HepG2 (cell line): Measurements from ENCODE around the gene NCAPD2. TPM values are rescaled to one million over a fixed set of nuclear protein-coding genes. Genes with fewer than 3 reads are reported as not detected.

Source experiments
- ATAC-seq: fragments of 200-7000 bp; cut with Tn5 transposase; 3 replicates; pipeline ENCODE4 v1.9.1; 2020; ENCODE audit warnings: mild to moderate bottlenecking, moderate library complexity
- BruUV-seq: library from RNA; stranded (reverse); fragments of 400-500 nt; replicated peaks from 2 replicates; lab custom pipeline; 2021; lab: Mats Ljungman, UMichigan
- CTCF ChIA-PET: fragments of 300-600 bp; formaldehyde crosslinking; extraction: SDS; loops from one replicate; lab custom pipeline; 2021; ENCODE audit warnings: low total read pairs, inconsistent platforms, low intra/inter-chr PET ratio; lab: Yijun Ruan, JAX
- POLR2A ChIA-PET: fragments of 350-600 bp; sonication (Branson Sonifier 250); formaldehyde crosslinking; loops from one replicate; lab custom pipeline; 2020; ENCODE audit warnings: antibody characterized with exemption, inconsistent platforms; lab: Yijun Ruan, JAX
- DNase-seq: peaks from one replicate; pipeline ENCODE4 v3.0.0-alpha.2; 2015; ENCODE audit warnings: low spot score
- FAIRE-seq: peaks from 3 replicates; lab custom pipeline; 2011; peaks lifted over from hg19 to GRCh38; lab: Jason Lieb, UNC
- H2AFZ ChIP-seq: one replicate; pipeline ENCODE4 v1.6.1; 2011; ENCODE audit warnings: low read length, inconsistent platforms
- H3K27ac ChIP-seq: fragments of 300-600 bp; 3 replicates; pipeline ENCODE4 v1.8.0; 2011; ENCODE audit warnings: mixed run types, mild to moderate bottlenecking, mixed read lengths, low read length, inconsistent platforms; ENCODE audit not compliant: insufficient read depth; ENCODE audit errors: extremely low read length
- H3K27me3 ChIP-seq, 2 experiments: fragments of 200-600 bp in 1 of 2; 2 replicates in 1 of 2; 3 replicates in 1 of 2; pipeline versions ENCODE4 v1.6.0 to v1.8.0; 2011; ENCODE audit warnings: low read length in 2 of 2, mild to moderate bottlenecking in 2 of 2, moderate library complexity in 2 of 2, inconsistent platforms in 1 of 2; ENCODE audit not compliant: insufficient read depth in 2 of 2, control insufficient read depth in 1 of 2
- H3K36me3 ChIP-seq, 2 experiments: fragments of 200-600 bp in 1 of 2; replicated peaks in 1 of 2; 2 replicates in 1 of 2; 3 replicates in 1 of 2; pipeline versions ENCODE4 v1.5.1 to v1.8.0; 2011; ENCODE audit warnings: low read length in 2 of 2, inconsistent platforms in 1 of 2; ENCODE audit not compliant: insufficient read depth in 2 of 2, control insufficient read depth in 1 of 2
- H3K4me1 ChIP-seq: 2 replicates; pipeline ENCODE4 v1.5.1; 2012; ENCODE audit warnings: low read length, inconsistent platforms; ENCODE audit not compliant: insufficient read depth
- H3K4me2 ChIP-seq: 2 replicates; pipeline ENCODE4 v1.6.0; 2011; ENCODE audit warnings: low read depth, low read length, inconsistent platforms
- H3K4me3 ChIP-seq, 3 experiments: fragments of 200-600 bp in 1 of 3; sonication (generic), shearing (Covaris generic) in 1 of 3; replicated peaks in 1 of 3; 2 replicates each; pipeline ENCODE4 v1.5.1; 2011 to 2016; ENCODE audit warnings: low read length in 3 of 3, inconsistent platforms in 2 of 3, low read depth in 2 of 3, mild to moderate bottlenecking in 2 of 3, control low read depth in 1 of 3, mixed read lengths in 1 of 3; ENCODE audit not compliant: insufficient read depth in 1 of 3
- H3K79me2 ChIP-seq: one replicate; pipeline ENCODE4 v1.6.1; 2011; ENCODE audit warnings: low read length, inconsistent platforms; ENCODE audit not compliant: insufficient read depth
- H3K9ac ChIP-seq: 2 replicates; pipeline ENCODE4 v1.6.0; 2011; ENCODE audit warnings: mild to moderate bottlenecking, low read depth, low read length, inconsistent platforms; ENCODE audit not compliant: insufficient read depth
- H3K9me3 ChIP-seq: 2 replicates; pipeline ENCODE4 v1.5.1; 2012; ENCODE audit warnings: mild to moderate bottlenecking, low read length
- H4K20me1 ChIP-seq: 2 replicates; pipeline ENCODE4 v1.6.0; 2011; ENCODE audit warnings: inconsistent platforms, mild to moderate bottlenecking, low read length, moderate library complexity; ENCODE audit not compliant: insufficient read depth
- ASH2L ChIP-seq: fragments of 300-600, 200-600 bp; sonication (generic); IDR thresholded peaks from 2 replicates; pipeline ENCODE4 v1.7.0; 2017; ENCODE audit warnings: low read depth, mild to moderate bottlenecking, moderate library complexity, mixed read lengths, low read length; ENCODE audit not compliant: insufficient read length
- CBX2 ChIP-seq, 2 experiments: fragments of 200-600 bp in 1 of 2; sonication (generic); formaldehyde crosslinking in 1 of 2; IDR thresholded peaks; 2 replicates each; pipeline versions ENCODE4 v1.7.0 to v1.8.1; 2018 to 2022; ENCODE audit warnings: low read depth in 2 of 2, low read length in 1 of 2, mild to moderate bottlenecking in 1 of 2, missing genetic modification reagents in 1 of 2
- EZH2 ChIP-seq: conservative IDR thresholded peaks from 2 replicates; pipeline ENCODE4 v1.6.1; 2012; ENCODE audit warnings: mild to moderate bottlenecking, low read depth, low read length, moderate library complexity
- FOXO1 ChIP-seq: sonication (generic); formaldehyde crosslinking; IDR thresholded peaks from 2 replicates; pipeline ENCODE4 v1.4.0; 2020; ENCODE audit warnings: missing genetic modification reagents
- FOXP1 ChIP-seq, 2 experiments: fragments of 450-650 bp in 1 of 2; IDR thresholded peaks; 2 replicates each; pipeline ENCODE4 v1.6.1; 2017 to 2018; ENCODE audit warnings: antibody characterized with exemption in 1 of 2
- GRHL1 ChIP-seq: sonication (generic); formaldehyde crosslinking; conservative IDR thresholded peaks from 2 replicates; pipeline ENCODE4 v1.8.0; 2022; ENCODE audit warnings: missing genetic modification reagents
- HNRNPH1 ChIP-seq: fragments of 200-400 bp; formaldehyde crosslinking; optimal IDR thresholded peaks from 2 replicates; pipeline ENCODE3; 2017; ENCODE audit warnings: mild to moderate bottlenecking, low read depth, low read length
- HOXA3 ChIP-seq: sonication (generic); formaldehyde crosslinking; IDR thresholded peaks from 2 replicates; pipeline ENCODE4 v1.5.0; 2020; ENCODE audit warnings: missing genetic modification reagents
- IKZF4 ChIP-seq: sonication (generic); formaldehyde crosslinking; IDR thresholded peaks from 2 replicates; pipeline ENCODE4 v1.5.1; 2020; ENCODE audit warnings: borderline replicate concordance, mild to moderate bottlenecking, low read depth, missing genetic modification reagents; ENCODE audit errors: not compliant biosample characterization
- PBX2 ChIP-seq: IDR thresholded peaks from 2 replicates; pipeline ENCODE4 v1.6.1; 2016; ENCODE audit warnings: control low read depth
- RBFOX2 ChIP-seq: fragments of 200-400 bp; formaldehyde crosslinking; IDR thresholded peaks from 2 replicates; pipeline ENCODE4 v1.6.1; 2017; ENCODE audit warnings: low read depth, mild to moderate bottlenecking, low read length
- SMARCC2 ChIP-seq: fragments of 450-650 bp; IDR thresholded peaks from 2 replicates; pipeline ENCODE4 v1.6.1; 2017; ENCODE audit warnings: antibody characterized with exemption, mild to moderate bottlenecking
- SP4 ChIP-seq: sonication (generic); formaldehyde crosslinking; IDR thresholded peaks from 2 replicates; pipeline ENCODE4 v1.8.1; 2023; ENCODE audit warnings: mild to moderate bottlenecking, missing genetic modification reagents
- ZNF253 ChIP-seq: sonication (generic); formaldehyde crosslinking; IDR thresholded peaks from 2 replicates; pipeline ENCODE4 v1.8.0; 2022; ENCODE audit warnings: mild to moderate bottlenecking, missing genetic modification reagents, borderline replicate concordance
- ZNF34 ChIP-seq: sonication (generic); formaldehyde crosslinking; IDR thresholded peaks from 2 replicates; pipeline ENCODE4 v1.4.0; 2020; ENCODE audit warnings: mild to moderate bottlenecking, missing genetic modification reagents, borderline replicate concordance
- ZNF354B ChIP-seq: sonication (generic); formaldehyde crosslinking; IDR thresholded peaks from 2 replicates; pipeline ENCODE4 v1.8.0; 2022; ENCODE audit warnings: mild to moderate bottlenecking, missing genetic modification reagents
- ZNF547 ChIP-seq: sonication (generic); formaldehyde crosslinking; IDR thresholded peaks from 2 replicates; pipeline ENCODE4 v1.5.1; 2020; ENCODE audit warnings: mild to moderate bottlenecking, missing genetic modification reagents
- ZNF570 ChIP-seq: sonication (generic); formaldehyde crosslinking; IDR thresholded peaks from 2 replicates; pipeline ENCODE4 v1.4.0; 2020; ENCODE audit warnings: mild to moderate bottlenecking, missing genetic modification reagents, borderline replicate concordance
- ZNF850 ChIP-seq: sonication (generic); formaldehyde crosslinking; conservative IDR thresholded peaks from 2 replicates; pipeline ENCODE4 v1.9.0; 2021; ENCODE audit warnings: mild to moderate bottlenecking, missing genetic modification reagents
- ZSCAN30 ChIP-seq: sonication (generic); formaldehyde crosslinking; IDR thresholded peaks from 2 replicates; pipeline ENCODE4 v1.5.0; 2020; ENCODE audit warnings: mild to moderate bottlenecking, missing genetic modification reagents
- WGBS: methylation state at CpG from one replicate; pipeline ENCODE4 v1.1.6; 2017; ENCODE audit warnings: low lambda C conversion rate; 5-methylcytosine and 5-hydroxymethylcytosine counted together
- in situ Hi-C: cut with HindIII; loops from 2 replicates; pipeline ENCODE4 v1.10.0; 2017; ENCODE audit warnings: low pct_unique_long_range_greater_than_20kb; ENCODE audit not compliant: extremely low pct_ligation_motif_present
- intact Hi-C: fragments of 100-400 bp; cut with micrococcal nuclease; formaldehyde crosslinking; loops from one replicate; pipeline ENCODE4 v1.10.0; 2022; ENCODE audit not compliant: unreplicated experiment
- polyA plus RNA-seq, 8 experiments: library from polyadenylated mRNA; depleted of rRNA in 3 of 8; stranded (reverse) in 7 of 8; unstranded in 1 of 8; fragments of >200 nt; fragmentation: Illumina TruSeq in 4 of 8; extraction: Trizol in 4 of 8; gene quantifications; 2 replicates each; pipeline versions ENCODE4 v1.2.1 to v1.2.3, GENCODE V29; 2011 to 2016; ENCODE audit warnings: low read depth in 4 of 8, missing spikeins in 1 of 8, mixed read lengths in 1 of 8; ENCODE audit not compliant: insufficient read depth in 1 of 8
- total RNA-seq, 5 experiments: library from RNA; depleted of rRNA; stranded (reverse); fragments of >200 nt; fragmentation: Illumina TruSeq; extraction: Trizol; gene quantifications; 2 replicates each; pipeline ENCODE4 v1.2.3, GENCODE V29; 2016; ENCODE audit warnings: low read depth in 1 of 5

Gene NCAPD2
- total and polyA plus RNA-seq, 2 of the 13 experiments (the other 11 are each of a cell fraction or from before 2014, with no cell fraction given) = 51.1 to 65.6 TPM

- Histone ChIP-seq H2AFZ (no peak overlapping the region), H3K27ac (no peak overlapping the region), H3K79me2 (no peaks in the 10 kb centered on the region), H3K27me3 (no peaks in the 10 kb centered on the region), H3K36me3 (peaks cover 20 to 37% of the 10 kb centered on the region in 2 experiments), H3K4me2 (no peak overlapping the region), H3K4me1 (peaks cover 17% of the 10 kb centered on the region), H3K9me3 (no peaks in the 10 kb centered on the region), H3K4me3 (no peak overlapping the region), H3K9ac (no peak overlapping the region), H4K20me1 (no peaks in the 10 kb centered on the region)
- intact Hi-C loops = loop anchor here (10.0 kb wide), 1 partner anchor 129 kb away; no protein-coding TSS in a partner anchor
- no peak for TF ChIP-seq ZSCAN30 (CRISPR knock-in tag)
- no peak for TF ChIP-seq ZNF34 (CRISPR knock-in tag)
- no peak for TF ChIP-seq SP4 (CRISPR knock-in tag)
- TF ChIP-seq ZNF253 (CRISPR knock-in tag) = no peak
- TF ChIP-seq CBX2 (IDR thresholded peaks at IDR 0.05; ENCODE audit: low read depth, low read length) = no peak
- TF ChIP-seq CBX2 (CRISPR knock-in tag; IDR thresholded peaks at IDR 0.05; ENCODE audit: low read depth) = no peak
- TF ChIP-seq ZNF547 = no peak
- TF ChIP-seq FOXO1 (CRISPR knock-in tag) = no peak
- no peak for TF ChIP-seq ZNF354B (CRISPR knock-in tag)
- no peak for TF ChIP-seq ZNF850 (CRISPR knock-in tag)
- TF ChIP-seq SMARCC2 = no peak
- no peak for TF ChIP-seq ASH2L
- TF ChIP-seq PBX2 (CRISPR knock-in tag) = no peak
- no peak for TF ChIP-seq EZH2
- no peak for TF ChIP-seq RBFOX2
- TF ChIP-seq FOXP1 (IDR thresholded peaks at IDR 0.05) = no peak
- no peak for TF ChIP-seq FOXP1 (CRISPR knock-in tag; IDR thresholded peaks at IDR 0.05)
- no peak for TF ChIP-seq HOXA3 (CRISPR knock-in tag)
- TF ChIP-seq IKZF4 (CRISPR knock-in tag) = no peak
- TF ChIP-seq HNRNPH1 = no peak
- no peak for TF ChIP-seq GRHL1 (CRISPR knock-in tag)
- no peak for TF ChIP-seq ZNF570
- CTCF ChIA-PET = no interaction called here
- WGBS = 94% methylated on average over 6 of the region's 6 CpGs
- in situ Hi-C loops = loop anchor here (5.0 to 25.0 kb wide), 2 partner anchors 42 to 402 kb away; no protein-coding TSS in a partner anchor
- no peak for FAIRE-seq
- DNase-seq = no peak
- no peak for ATAC-seq
- POLR2A ChIA-PET = interaction anchor here (0.9 to 1.8 kb wide), 2 partner anchors 12 to 127 kb away, joined by 3 to 8 read pairs; partner anchors contain the start of gene TAPBPL
- no TSS peak for BruUV-seq
Observed at GRCh38 chr12:6463858-6464257, 30.0 kb upstream of the NCAPD2 start.
